Forelimb muscle (tissue), 1 donor: ENCODE data around the gene LRRC51. TPM values are rescaled to one million over a fixed set of nuclear protein-coding genes. Genes with fewer than 3 reads are reported as not detected.

Experiments
- DNase-seq: peaks from one replicate; pipeline ENCODE4 v3.0.0-alpha.2; 2013; ENCODE audit warnings: low read depth
- polyA plus RNA-seq: library from polyadenylated mRNA; unstranded; fragments of 120-200 nt; gene quantifications from one replicate; pipeline ENCODE4 v1.2.1, GENCODE V29; 2013; ENCODE audit not compliant: insufficient read length

The LRRC51 gene
- polyA plus RNA-seq, result 6.5 TPM

- DNase-seq, result peak; percentile 99
Measured at GRCh38 chr11:72080326-72081183, at the start of gene LRRC51, which contains the start of gene NUMA1. TSS of gene LRRC51 (plus strand) at chr11:72080850. CDS start at chr11:72089084, 8,234 bp downstream. TSS of gene NUMA1 (minus strand) at chr11:72080542. CDS start at chr11:72035943, 44,599 bp downstream.

- no peak for DNase-seq
Measured at GRCh38 chr11:72036687-72037086, 44.0 kb upstream of the LRRC51 start.

- DNase-seq, result no peak
Measured at GRCh38 chr11:72037554-72038311, 42.9 kb upstream of the LRRC51 start.

- no peak for DNase-seq
Measured at GRCh38 chr11:72038491-72038890, 42.2 kb upstream of the LRRC51 start.

GRCh38 chr11:72039031-72039855 lies 41.4 kb upstream of the LRRC51 start:
- no peak for DNase-seq

GRCh38 chr11:72039856-72040401 lies 40.7 kb upstream of the LRRC51 start:
- DNase-seq, result no peak

GRCh38 chr11:72040491-72041363 lies 39.9 kb upstream of the LRRC51 start:
- peak; percentile 95 for DNase-seq

GRCh38 chr11:72041364-72042063 lies 39.1 kb upstream of the LRRC51 start:
- no peak for DNase-seq

- DNase-seq, result no peak
Measured at GRCh38 chr11:72042064-72042745, 38.4 kb upstream of the LRRC51 start.

- DNase-seq, result no peak
Measured at GRCh38 chr11:72045849-72046248, 34.8 kb upstream of the LRRC51 start.

- no peak for DNase-seq
Measured at GRCh38 chr11:72048766-72049460, 31.7 kb upstream of the LRRC51 start.

- no peak for DNase-seq
Measured at GRCh38 chr11:72058416-72059034, 22.1 kb upstream of the LRRC51 start.

GRCh38 chr11:72061739-72062396 lies 18.8 kb upstream of the LRRC51 start:
- no peak for DNase-seq

- DNase-seq, result no peak
Measured at GRCh38 chr11:72066855-72067254, 13.8 kb upstream of the LRRC51 start.

GRCh38 chr11:72067266-72067665 lies 13.4 kb upstream of the LRRC51 start:
- DNase-seq, result no peak

GRCh38 chr11:72067676-72068075 lies 13.0 kb upstream of the LRRC51 start:
- DNase-seq, result no peak

GRCh38 chr11:72069200-72069599 lies 11.4 kb upstream of the LRRC51 start:
- DNase-seq, result no peak
